H9 (cell line): ENCODE measurements around the gene JAKMIP1. TPM values are rescaled to one million over a fixed set of nuclear protein-coding genes. Genes with fewer than 3 reads are reported as not detected.

Experiments used
- DNase-seq: peaks from one replicate; pipeline ENCODE4 v3.0.0-alpha.2; 2017
- H2AFZ ChIP-seq: one replicate; pipeline ENCODE4 v1.6.1; 2013; ENCODE audit warnings: mild to moderate bottlenecking, low read length, control low read depth, moderate library complexity
- H2AK5ac ChIP-seq: 2 replicates; pipeline ENCODE4 v1.6.1; 2013; ENCODE audit warnings: low read length, control low read depth, mixed read lengths; ENCODE audit not compliant: insufficient read length
- H2BK120ac ChIP-seq: one replicate; pipeline ENCODE4 v1.6.1; 2013; ENCODE audit warnings: low read depth, mild to moderate bottlenecking, low read length, control low read depth, inconsistent platforms; ENCODE audit not compliant: poor library complexity, severe bottlenecking
- H2BK12ac ChIP-seq: 2 replicates; pipeline ENCODE4 v1.6.1; 2013; ENCODE audit warnings: low read length, control low read depth, mixed read lengths, low read depth; ENCODE audit not compliant: insufficient read length
- H2BK15ac ChIP-seq: 2 replicates; pipeline ENCODE4 v1.6.1; 2013; ENCODE audit warnings: low read depth, low read length, control low read depth
- H2BK20ac ChIP-seq: one replicate; pipeline ENCODE4 v1.6.1; 2013; ENCODE audit warnings: low read depth, mild to moderate bottlenecking, low read length, control low read depth, inconsistent platforms; ENCODE audit not compliant: poor library complexity, severe bottlenecking
- H2BK5ac ChIP-seq: 2 replicates; pipeline ENCODE4 v1.6.1; 2013; ENCODE audit warnings: low read length, control low read depth, mixed read lengths; ENCODE audit not compliant: insufficient read length
- H3K14ac ChIP-seq: 2 replicates; pipeline ENCODE4 v1.6.1; 2013; ENCODE audit warnings: low read length, control low read depth; ENCODE audit not compliant: insufficient read depth
- H3K18ac ChIP-seq: 2 replicates; pipeline ENCODE4 v1.6.1; 2013; ENCODE audit warnings: low read depth, mild to moderate bottlenecking, mixed read lengths, low read length, control low read depth; ENCODE audit not compliant: insufficient read length
- H3K23ac ChIP-seq: 2 replicates; pipeline ENCODE4 v1.6.1; 2013; ENCODE audit warnings: low read length, control low read depth, mixed read lengths, low read depth; ENCODE audit not compliant: insufficient read length
- H3K23me2 ChIP-seq: 2 replicates; pipeline ENCODE4 v1.6.1; 2013; ENCODE audit warnings: low read depth, mild to moderate bottlenecking, mixed read lengths, low read length, control low read depth; ENCODE audit not compliant: insufficient read length, poor library complexity, severe bottlenecking
- H3K27ac ChIP-seq: 2 replicates; pipeline ENCODE4 v1.5.1; 2013; ENCODE audit warnings: low read length, control low read depth, mixed read lengths, low read depth; ENCODE audit not compliant: insufficient read length
- H3K27me3 ChIP-seq: 2 replicates; pipeline ENCODE4 v1.6.1; 2013; ENCODE audit warnings: low read length, control low read depth, inconsistent platforms; ENCODE audit not compliant: insufficient read depth
- H3K4ac ChIP-seq: 2 replicates; pipeline ENCODE4 v1.6.1; 2013; ENCODE audit warnings: low read depth, mild to moderate bottlenecking, control low read depth, inconsistent platforms, low read length, moderate library complexity
- H3K4me1 ChIP-seq: 2 replicates; pipeline ENCODE4 v1.6.1; 2013; ENCODE audit warnings: low read length, control low read depth, inconsistent platforms; ENCODE audit not compliant: insufficient read depth
- H3K4me2 ChIP-seq: 2 replicates; pipeline ENCODE4 v1.6.1; 2013; ENCODE audit warnings: low read length, control low read depth, mixed read lengths; ENCODE audit not compliant: insufficient read length, insufficient read depth
- H3K56ac ChIP-seq: 2 replicates; pipeline ENCODE4 v1.6.1; 2013; ENCODE audit warnings: low read depth, mild to moderate bottlenecking, mixed read lengths, low read length, control low read depth; ENCODE audit not compliant: insufficient read length
- H3K79me1 ChIP-seq: 2 replicates; pipeline ENCODE4 v1.6.1; 2013; ENCODE audit warnings: low read depth, mild to moderate bottlenecking, moderate library complexity, low read length, control low read depth, inconsistent platforms; ENCODE audit not compliant: insufficient read depth, poor library complexity, severe bottlenecking
- H3K79me2 ChIP-seq: 2 replicates; pipeline ENCODE4 v1.6.1; 2013; ENCODE audit warnings: low read length, control low read depth, inconsistent platforms; ENCODE audit not compliant: insufficient read depth
- H3K9ac ChIP-seq: 2 replicates; pipeline ENCODE4 v1.6.1; 2013; ENCODE audit warnings: low read length, control low read depth, mixed read lengths; ENCODE audit not compliant: insufficient read length; ENCODE audit errors: extremely low read depth
- H3K9me3 ChIP-seq: one replicate; pipeline ENCODE4 v1.6.1; 2013; ENCODE audit warnings: low read depth, low read length, inconsistent platforms; ENCODE audit not compliant: control insufficient read depth
- H3T11ph ChIP-seq: one replicate; pipeline ENCODE4 v1.6.1; 2013; ENCODE audit warnings: mild to moderate bottlenecking, low read length, control low read depth, inconsistent platforms
- H4K20me1 ChIP-seq: one replicate; pipeline ENCODE4 v1.6.1; 2013; ENCODE audit not compliant: control insufficient read depth, insufficient read length, insufficient read depth
- H4K5ac ChIP-seq: 2 replicates; pipeline ENCODE4 v1.6.1; 2013; ENCODE audit warnings: low read depth, mild to moderate bottlenecking, mixed read lengths, low read length, control low read depth; ENCODE audit not compliant: insufficient read length
- H4K8ac ChIP-seq: replicated peaks from 2 replicates; pipeline ENCODE4 v1.6.1; 2013; ENCODE audit warnings: low read length, control low read depth, mixed read lengths, low read depth; ENCODE audit not compliant: insufficient read length
- H4K91ac ChIP-seq: 2 replicates; pipeline ENCODE4 v1.6.1; 2013; ENCODE audit warnings: low read depth, mild to moderate bottlenecking, moderate library complexity, mixed read lengths, low read length, control low read depth; ENCODE audit not compliant: insufficient read length
- H3K27ac Mint-ChIP-seq, 3 experiments: 2 replicates in 2 of 3; 3 replicates in 1 of 3; pipeline ENCODE4 v1.8.0; 2020 to 2021; ENCODE audit warnings: mixed read lengths in 3 of 3, mild to moderate bottlenecking in 1 of 3, moderate library complexity in 1 of 3
- H3K27me3 Mint-ChIP-seq: 2 replicates; pipeline ENCODE4 v1.8.0; 2021; ENCODE audit warnings: low read depth, mild to moderate bottlenecking, moderate library complexity, mixed read lengths
- H3K36me3 Mint-ChIP-seq, 3 experiments: 2 replicates in 2 of 3; 3 replicates in 1 of 3; pipeline ENCODE4 v1.8.0; 2020 to 2021; ENCODE audit warnings: low read depth in 3 of 3, mixed read lengths in 3 of 3; ENCODE audit not compliant: insufficient read depth in 1 of 3
- H3K4me1 Mint-ChIP-seq, 2 experiments: 2 replicates each; pipeline ENCODE4 v1.8.0; 2020; ENCODE audit warnings: mixed read lengths in 2 of 2
- H3K4me3 Mint-ChIP-seq, 2 experiments: 2 replicates in 1 of 2; 3 replicates in 1 of 2; pipeline ENCODE4 v1.8.0; 2020 to 2021; ENCODE audit warnings: mild to moderate bottlenecking in 2 of 2, mixed read lengths in 2 of 2, moderate library complexity in 1 of 2
- H3K9me3 Mint-ChIP-seq, 2 experiments: 2 replicates in 1 of 2; 3 replicates in 1 of 2; pipeline ENCODE4 v1.8.0; 2020; ENCODE audit warnings: mild to moderate bottlenecking in 2 of 2, mixed read lengths in 2 of 2, moderate library complexity in 1 of 2
- CTCF ChIP-seq: fragments of 200-600 bp; sonication (generic); conservative IDR thresholded peaks from 3 replicates; pipeline ENCODE4 v1.8.0; 2021; ENCODE audit warnings: antibody characterized with exemption, mild to moderate bottlenecking
- WGBS: extraction: QIAGEN DNeasy Blood & Tissue Kit; methylation state at CpG from one replicate; pipeline ENCODE4 v1.1.7; 2013; ENCODE audit warnings: missing lambda C conversion rate, low lambda C conversion rate, mixed read lengths; ENCODE audit not compliant: insufficient read length; ENCODE audit errors: extremely low coverage; 5-methylcytosine and 5-hydroxymethylcytosine counted together
- total RNA-seq: library from RNA; stranded (reverse); gene quantifications from 2 replicates; pipeline ENCODE4 v1.2.1, GENCODE V29; 2021

Gene JAKMIP1
- total RNA-seq, 1 experiment from 2014 or later: 1.5 TPM

- H3K4me2 ChIP-seq: peak overlapping the region; percentile 76
Measured at GRCh38 chr4:6221851-6222760, 21.8 kb upstream of the JAKMIP1 start.

More at GRCh38 chr4:6221851-6222760, 21.8 kb upstream of the JAKMIP1 start:
- H2BK15ac ChIP-seq: no peak overlapping the region
- no peak overlapping the region for H3K56ac ChIP-seq
- H2AK5ac ChIP-seq: no peak overlapping the region
- no peak overlapping the region for H2BK12ac ChIP-seq
- Mint-ChIP-seq H3K4me1 (peaks cover 8 to 23% of the 10 kb centered on the region in 2 experiments; a peak in 3 of 4 replicates), H3K36me3 (no peaks in the 10 kb centered on the region), H3K27ac (no peak overlapping the region), H3K27me3 (peaks cover 50% of the 10 kb centered on the region), H3K9me3 (peaks cover 0 to 3% of the 10 kb centered on the region in 2 experiments; a peak in 2 of 5 replicates), H3K4me3 (peak overlapping the region; percentile 82 to 87)
- H2BK120ac ChIP-seq: no peak overlapping the region
- H4K20me1 ChIP-seq: no peaks in the 10 kb centered on the region
- H3K4me1 ChIP-seq: no peaks in the 10 kb centered on the region
- H3K14ac ChIP-seq: no peak overlapping the region
- no peak overlapping the region for H3T11ph ChIP-seq
- no peak overlapping the region for H2AFZ ChIP-seq
- no peaks in the 10 kb centered on the region for H3K79me2 ChIP-seq
- H3K23ac ChIP-seq: no peak overlapping the region
- TF ChIP-seq CTCF: no peak
- H3K27ac ChIP-seq: no peak overlapping the region
- no peak overlapping the region for H3K18ac ChIP-seq
- H2BK5ac ChIP-seq: no peak overlapping the region
- no peak overlapping the region for H4K91ac ChIP-seq
- peaks cover 3% of the 10 kb centered on the region; the same call in 1 of the 2 replicates for H3K27me3 ChIP-seq
- H3K79me1 ChIP-seq: no peaks in the 10 kb centered on the region
- no CpG with 5 or more reads among the region's 84 CpGs for WGBS
- no peaks in the 10 kb centered on the region for H3K23me2 ChIP-seq
- H2BK20ac ChIP-seq: no peak overlapping the region
- H3K9ac ChIP-seq: no peak overlapping the region
- no peak overlapping the region for H3K4ac ChIP-seq
- H3K9me3 ChIP-seq: no peaks in the 10 kb centered on the region
- no peak overlapping the region for H4K5ac ChIP-seq
- DNase-seq: peak; percentile 79
- H4K8ac ChIP-seq: no peak overlapping the region
